K562 (cell line): ENCODE results near the gene METRN.

Experiments
- ATF7 ChIP-seq: fragments of 450-650 bp; IDR thresholded peaks from 2 replicates; pipeline ENCODE4 v1.7.1; 2014; ENCODE audit warnings: mild to moderate bottlenecking, moderate library complexity
- CEBPB ChIP-seq: fragments of 450-650 bp; IDR thresholded peaks from 2 replicates; pipeline ENCODE4 v1.6.1; 2016; ENCODE audit warnings: missing genetic modification characterization, missing compliant biosample characterization
- CHCHD3 ChIP-seq: fragments of 250-450 bp; sonication (Bioruptor Pico); IDR thresholded peaks from 2 replicates; pipeline ENCODE4 v2.1.2; 2022; ENCODE audit warnings: mild to moderate bottlenecking
- FOSL1 ChIP-seq: fragments of 200-800 bp; sonication (Bioruptor generic); conservative IDR thresholded peaks from 2 replicates; pipeline ENCODE4 v1.6.1; 2016; ENCODE audit warnings: missing genetic modification characterization, missing compliant biosample characterization
- MAFK ChIP-seq: IDR thresholded peaks from 2 replicates; pipeline ENCODE4 v1.6.1; 2011; ENCODE audit warnings: low read length, improper control_type of control experiment
- POLR2A ChIP-seq: fragments of 450-650 bp; conservative IDR thresholded peaks from 2 replicates; pipeline ENCODE4 v1.6.1; 2016
- SRSF1 ChIP-seq: fragments of 200-400 bp; formaldehyde crosslinking; IDR thresholded peaks from 2 replicates; pipeline ENCODE4 v1.6.1; 2017; ENCODE audit warnings: mild to moderate bottlenecking, low read depth, low read length, moderate library complexity
- ZNF76 ChIP-seq: fragments of 250-450 bp; sonication (Bioruptor Pico); IDR thresholded peaks from 2 replicates; pipeline ENCODE4 v1.4.0; 2020; ENCODE audit warnings: mild to moderate bottlenecking, moderate library complexity, borderline replicate concordance
- TF ChIP-seq, protein P1 (sequence below), 2 experiments: fragments of 450-650 bp; formaldehyde crosslinking in 1 of 2; IDR thresholded peaks; 2 replicates each; pipeline versions ENCODE4 v1.4.0 to v1.6.1; 2014 to 2020; ENCODE audit warnings: mild to moderate bottlenecking in 2 of 2, borderline replicate concordance in 1 of 2, low read depth in 1 of 2
- TF ChIP-seq, protein P2 (sequence below), 3 experiments: IDR thresholded peaks in 2 of 3; conservative IDR thresholded peaks in 1 of 3; 2 replicates each; pipeline ENCODE4 v1.5.1; 2011 to 2012; ENCODE audit warnings: low read length in 3 of 3, mild to moderate bottlenecking in 3 of 3, control low read depth in 2 of 3, improper control_type of control experiment in 1 of 3, inconsistent platforms in 1 of 3, low read depth in 1 of 3, mixed read lengths in 1 of 3, moderate library complexity in 1 of 3; ENCODE audit not compliant: insufficient read depth in 2 of 3
- TF ChIP-seq, protein P3 (sequence below): fragments of 250-450 bp; sonication (Bioruptor Pico); IDR thresholded peaks from 2 replicates; pipeline ENCODE4 v1.5.0; 2020; ENCODE audit warnings: mild to moderate bottlenecking
- TF ChIP-seq, protein P4 (sequence below): sonication (generic); formaldehyde crosslinking; IDR thresholded peaks from 2 replicates; pipeline ENCODE4 v1.9.0; 2022; ENCODE audit warnings: mild to moderate bottlenecking, missing genetic modification reagents
- TF ChIP-seq, protein P5 (sequence below): sonication (generic); formaldehyde crosslinking; IDR thresholded peaks from 2 replicates; pipeline ENCODE4 v1.8.0; 2022; ENCODE audit warnings: mild to moderate bottlenecking, missing genetic modification reagents

DNA sequence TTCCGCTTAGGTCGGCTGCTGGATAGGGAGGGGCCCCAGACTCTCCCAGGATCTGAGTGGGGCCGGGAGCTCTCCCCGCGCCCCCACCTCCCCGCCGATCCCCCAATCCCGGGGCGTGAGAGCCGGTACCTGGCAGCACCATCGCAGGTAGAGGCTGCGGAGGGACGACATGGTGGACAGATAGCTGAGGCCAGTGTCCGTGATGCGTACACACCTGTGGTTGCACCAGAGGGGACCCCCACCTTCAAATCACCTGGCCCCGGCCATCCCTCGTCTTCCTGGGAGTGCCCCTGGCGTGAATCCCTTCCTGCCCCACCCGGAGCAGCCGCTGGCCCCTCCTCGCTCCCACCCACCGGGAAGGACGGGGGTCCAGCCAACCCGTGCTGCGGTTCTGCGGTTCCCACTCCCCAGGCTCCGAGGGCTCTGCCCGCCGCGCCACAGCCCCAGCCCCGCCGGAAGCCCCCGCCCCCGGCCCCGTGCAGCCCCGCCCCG is 20.0 kb upstream of the METRN start:
- TF ChIP-seq, protein P1, sequence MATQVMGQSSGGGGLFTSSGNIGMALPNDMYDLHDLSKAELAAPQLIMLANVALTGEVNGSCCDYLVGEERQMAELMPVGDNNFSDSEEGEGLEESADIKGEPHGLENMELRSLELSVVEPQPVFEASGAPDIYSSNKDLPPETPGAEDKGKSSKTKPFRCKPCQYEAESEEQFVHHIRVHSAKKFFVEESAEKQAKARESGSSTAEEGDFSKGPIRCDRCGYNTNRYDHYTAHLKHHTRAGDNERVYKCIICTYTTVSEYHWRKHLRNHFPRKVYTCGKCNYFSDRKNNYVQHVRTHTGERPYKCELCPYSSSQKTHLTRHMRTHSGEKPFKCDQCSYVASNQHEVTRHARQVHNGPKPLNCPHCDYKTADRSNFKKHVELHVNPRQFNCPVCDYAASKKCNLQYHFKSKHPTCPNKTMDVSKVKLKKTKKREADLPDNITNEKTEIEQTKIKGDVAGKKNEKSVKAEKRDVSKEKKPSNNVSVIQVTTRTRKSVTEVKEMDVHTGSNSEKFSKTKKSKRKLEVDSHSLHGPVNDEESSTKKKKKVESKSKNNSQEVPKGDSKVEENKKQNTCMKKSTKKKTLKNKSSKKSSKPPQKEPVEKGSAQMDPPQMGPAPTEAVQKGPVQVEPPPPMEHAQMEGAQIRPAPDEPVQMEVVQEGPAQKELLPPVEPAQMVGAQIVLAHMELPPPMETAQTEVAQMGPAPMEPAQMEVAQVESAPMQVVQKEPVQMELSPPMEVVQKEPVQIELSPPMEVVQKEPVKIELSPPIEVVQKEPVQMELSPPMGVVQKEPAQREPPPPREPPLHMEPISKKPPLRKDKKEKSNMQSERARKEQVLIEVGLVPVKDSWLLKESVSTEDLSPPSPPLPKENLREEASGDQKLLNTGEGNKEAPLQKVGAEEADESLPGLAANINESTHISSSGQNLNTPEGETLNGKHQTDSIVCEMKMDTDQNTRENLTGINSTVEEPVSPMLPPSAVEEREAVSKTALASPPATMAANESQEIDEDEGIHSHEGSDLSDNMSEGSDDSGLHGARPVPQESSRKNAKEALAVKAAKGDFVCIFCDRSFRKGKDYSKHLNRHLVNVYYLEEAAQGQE (IDR thresholded peaks at IDR 0.05; ENCODE audit: borderline replicate concordance): no peak
- TF ChIP-seq, protein P1 (CRISPR knock-in tag; IDR thresholded peaks at IDR 0.05; ENCODE audit: low read depth): no peak
- TF ChIP-seq, protein P2, sequence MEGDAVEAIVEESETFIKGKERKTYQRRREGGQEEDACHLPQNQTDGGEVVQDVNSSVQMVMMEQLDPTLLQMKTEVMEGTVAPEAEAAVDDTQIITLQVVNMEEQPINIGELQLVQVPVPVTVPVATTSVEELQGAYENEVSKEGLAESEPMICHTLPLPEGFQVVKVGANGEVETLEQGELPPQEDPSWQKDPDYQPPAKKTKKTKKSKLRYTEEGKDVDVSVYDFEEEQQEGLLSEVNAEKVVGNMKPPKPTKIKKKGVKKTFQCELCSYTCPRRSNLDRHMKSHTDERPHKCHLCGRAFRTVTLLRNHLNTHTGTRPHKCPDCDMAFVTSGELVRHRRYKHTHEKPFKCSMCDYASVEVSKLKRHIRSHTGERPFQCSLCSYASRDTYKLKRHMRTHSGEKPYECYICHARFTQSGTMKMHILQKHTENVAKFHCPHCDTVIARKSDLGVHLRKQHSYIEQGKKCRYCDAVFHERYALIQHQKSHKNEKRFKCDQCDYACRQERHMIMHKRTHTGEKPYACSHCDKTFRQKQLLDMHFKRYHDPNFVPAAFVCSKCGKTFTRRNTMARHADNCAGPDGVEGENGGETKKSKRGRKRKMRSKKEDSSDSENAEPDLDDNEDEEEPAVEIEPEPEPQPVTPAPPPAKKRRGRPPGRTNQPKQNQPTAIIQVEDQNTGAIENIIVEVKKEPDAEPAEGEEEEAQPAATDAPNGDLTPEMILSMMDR (IDR thresholded peaks at IDR 0.05 in 2 of 3, conservative IDR thresholded peaks at IDR 0.05 in 1 of 3; ENCODE audit: insufficient read depth in 2 of 3, low read depth in 1 of 3, low read length in 3 of 3): no peak
- TF ChIP-seq FOSL1 (tag): no peak
- TF ChIP-seq, protein P3, sequence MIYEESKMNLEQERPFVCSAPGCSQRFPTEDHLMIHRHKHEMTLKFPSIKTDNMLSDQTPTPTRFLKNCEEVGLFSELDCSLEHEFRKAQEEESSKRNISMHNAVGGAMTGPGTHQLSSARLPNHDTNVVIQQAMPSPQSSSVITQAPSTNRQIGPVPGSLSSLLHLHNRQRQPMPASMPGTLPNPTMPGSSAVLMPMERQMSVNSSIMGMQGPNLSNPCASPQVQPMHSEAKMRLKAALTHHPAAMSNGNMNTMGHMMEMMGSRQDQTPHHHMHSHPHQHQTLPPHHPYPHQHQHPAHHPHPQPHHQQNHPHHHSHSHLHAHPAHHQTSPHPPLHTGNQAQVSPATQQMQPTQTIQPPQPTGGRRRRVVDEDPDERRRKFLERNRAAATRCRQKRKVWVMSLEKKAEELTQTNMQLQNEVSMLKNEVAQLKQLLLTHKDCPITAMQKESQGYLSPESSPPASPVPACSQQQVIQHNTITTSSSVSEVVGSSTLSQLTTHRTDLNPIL (CRISPR knock-in tag): no peak
- no peak for TF ChIP-seq ATF7
- TF ChIP-seq MAFK: no peak
- TF ChIP-seq, protein P4, sequence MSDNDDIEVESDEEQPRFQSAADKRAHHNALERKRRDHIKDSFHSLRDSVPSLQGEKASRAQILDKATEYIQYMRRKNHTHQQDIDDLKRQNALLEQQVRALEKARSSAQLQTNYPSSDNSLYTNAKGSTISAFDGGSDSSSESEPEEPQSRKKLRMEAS (CRISPR knock-in tag): no peak
- no peak for TF ChIP-seq SRSF1
- no peak for TF ChIP-seq ZNF76
- no peak for TF ChIP-seq CHCHD3 (CRISPR knock-in tag)
- TF ChIP-seq, protein P5, sequence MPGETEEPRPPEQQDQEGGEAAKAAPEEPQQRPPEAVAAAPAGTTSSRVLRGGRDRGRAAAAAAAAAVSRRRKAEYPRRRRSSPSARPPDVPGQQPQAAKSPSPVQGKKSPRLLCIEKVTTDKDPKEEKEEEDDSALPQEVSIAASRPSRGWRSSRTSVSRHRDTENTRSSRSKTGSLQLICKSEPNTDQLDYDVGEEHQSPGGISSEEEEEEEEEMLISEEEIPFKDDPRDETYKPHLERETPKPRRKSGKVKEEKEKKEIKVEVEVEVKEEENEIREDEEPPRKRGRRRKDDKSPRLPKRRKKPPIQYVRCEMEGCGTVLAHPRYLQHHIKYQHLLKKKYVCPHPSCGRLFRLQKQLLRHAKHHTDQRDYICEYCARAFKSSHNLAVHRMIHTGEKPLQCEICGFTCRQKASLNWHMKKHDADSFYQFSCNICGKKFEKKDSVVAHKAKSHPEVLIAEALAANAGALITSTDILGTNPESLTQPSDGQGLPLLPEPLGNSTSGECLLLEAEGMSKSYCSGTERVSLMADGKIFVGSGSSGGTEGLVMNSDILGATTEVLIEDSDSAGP: no peak
- TF ChIP-seq POLR2A: no peak
- TF ChIP-seq CEBPB (tag): no peak
